ENCODE measurements around the gene ZNF827.

Gene ZNF827

DNA sequence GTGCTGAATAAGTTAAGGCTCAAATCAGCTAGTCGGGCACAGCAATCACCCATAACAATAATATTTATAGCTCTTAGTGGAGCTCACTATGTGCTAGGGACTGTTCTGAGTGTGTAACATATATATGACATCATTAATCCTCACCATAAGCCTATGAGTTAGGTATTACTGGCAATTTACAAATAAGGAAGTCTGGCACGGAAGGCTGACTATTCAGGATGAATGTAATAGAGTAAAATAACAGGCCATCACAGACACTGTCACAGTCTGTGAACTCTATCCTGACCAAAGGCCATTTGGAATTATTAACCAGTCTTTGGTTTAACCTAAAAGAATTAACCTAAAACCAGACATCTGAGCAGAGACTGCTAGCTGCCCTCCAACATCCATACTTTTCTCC, 139.4 kb downstream of the ZNF827 start:
- DNase-seq (ENCODE audit: low read depth): no peak

DNA sequence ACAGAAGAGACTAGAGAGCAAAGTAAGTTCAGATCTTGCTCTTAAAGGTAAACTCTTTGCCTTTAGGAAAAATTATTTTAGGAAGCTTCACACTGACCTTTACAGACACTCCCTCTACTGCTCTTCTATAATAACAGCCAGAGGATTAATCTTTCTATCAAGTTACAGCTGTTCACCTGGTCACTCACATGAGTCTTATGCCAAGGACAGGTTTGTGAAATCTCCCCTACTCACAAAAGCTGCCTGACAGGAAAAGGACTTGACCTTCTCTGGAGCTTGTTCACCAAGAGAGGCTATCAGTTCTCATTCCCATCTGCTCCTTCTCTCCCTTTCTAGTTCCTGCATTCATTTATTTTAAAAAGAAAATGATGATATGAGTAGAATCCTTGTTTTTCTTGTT, 141.3 kb downstream of the ZNF827 start:
- no peak for DNase-seq (ENCODE audit: low read depth)

DNA sequence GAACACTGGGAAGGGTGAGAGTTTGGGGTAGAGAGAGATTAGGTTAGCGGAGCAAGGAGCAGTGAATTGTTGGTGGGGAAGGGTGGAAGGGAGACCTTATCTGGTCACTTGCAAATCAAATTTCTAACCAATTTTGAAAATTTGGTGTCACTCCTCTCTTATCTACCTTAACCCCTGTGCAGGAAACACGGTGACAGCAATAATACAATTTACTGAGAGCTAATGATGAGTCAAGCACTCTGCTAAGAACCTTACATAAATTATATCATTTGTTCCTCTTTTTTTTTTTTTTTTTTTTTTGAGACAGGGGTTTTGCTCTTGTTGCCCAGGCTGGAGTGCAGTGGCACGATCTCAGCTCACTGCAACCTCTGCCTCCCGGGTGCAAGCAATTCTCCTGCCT, 142.3 kb downstream of the ZNF827 start:
- no peak for DNase-seq (ENCODE audit: low read depth)

DNA sequence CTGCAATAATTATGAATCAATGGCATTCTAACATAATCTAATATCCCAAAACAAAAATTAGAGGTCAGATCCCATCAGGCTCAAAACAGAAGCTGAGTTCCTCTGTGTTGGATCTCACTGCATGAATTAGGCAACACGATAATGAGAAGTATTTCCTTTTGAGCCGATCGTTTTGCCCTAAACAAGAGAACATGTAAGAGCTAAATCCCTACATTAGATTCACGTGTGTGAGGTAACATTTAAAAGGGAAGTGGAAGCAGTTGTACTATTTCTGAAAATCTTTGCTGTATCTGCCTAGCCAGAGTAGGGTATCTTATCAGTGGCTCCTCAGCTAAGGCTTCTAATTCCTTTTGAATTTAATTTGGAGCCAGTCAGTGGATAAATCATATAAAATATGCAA, 143.1 kb downstream of the ZNF827 start:
- DNase-seq (ENCODE audit: low read depth): no peak

DNA sequence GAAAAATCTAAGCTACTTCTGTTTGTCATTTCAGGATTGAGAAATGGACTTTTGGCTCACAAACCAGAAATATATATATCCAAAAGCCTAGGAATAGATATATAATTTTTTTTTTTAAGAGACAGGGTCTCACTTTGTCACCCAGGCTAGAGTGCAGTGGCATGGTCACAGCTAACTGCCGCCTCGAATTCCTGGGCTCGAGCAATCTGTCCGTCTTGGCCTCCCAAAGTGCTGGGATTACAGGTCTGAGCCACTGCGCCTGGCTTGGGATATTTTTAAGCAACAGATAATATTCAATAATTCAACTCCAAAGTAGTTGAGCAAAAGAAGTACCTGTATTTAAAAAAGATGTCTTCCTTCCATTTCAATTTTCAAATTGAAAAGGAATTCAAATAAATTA, 146.2 kb downstream of the ZNF827 start:
- no peak for DNase-seq (ENCODE audit: low read depth)

DNA sequence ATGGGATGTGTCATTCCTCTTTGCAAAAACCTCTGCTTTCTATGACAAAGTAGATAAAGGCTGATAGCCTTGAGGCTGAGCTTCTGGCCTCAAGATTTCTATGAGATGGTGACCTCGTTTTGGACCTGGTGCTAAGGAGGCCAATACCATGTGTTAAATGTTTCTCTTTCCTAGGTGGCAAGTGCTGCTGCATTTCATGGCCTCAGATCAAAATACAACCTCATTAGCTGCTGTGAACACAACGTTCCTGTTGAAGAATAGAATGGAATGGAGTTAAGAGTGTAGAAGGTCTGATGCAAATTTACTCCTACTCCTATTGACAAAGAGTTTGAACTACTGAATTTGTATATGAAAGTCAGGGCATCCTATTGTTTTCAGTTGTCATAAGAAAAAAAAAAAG, 146.6 kb downstream of the ZNF827 start:
- no peak for DNase-seq (ENCODE audit: low read depth)

DNA sequence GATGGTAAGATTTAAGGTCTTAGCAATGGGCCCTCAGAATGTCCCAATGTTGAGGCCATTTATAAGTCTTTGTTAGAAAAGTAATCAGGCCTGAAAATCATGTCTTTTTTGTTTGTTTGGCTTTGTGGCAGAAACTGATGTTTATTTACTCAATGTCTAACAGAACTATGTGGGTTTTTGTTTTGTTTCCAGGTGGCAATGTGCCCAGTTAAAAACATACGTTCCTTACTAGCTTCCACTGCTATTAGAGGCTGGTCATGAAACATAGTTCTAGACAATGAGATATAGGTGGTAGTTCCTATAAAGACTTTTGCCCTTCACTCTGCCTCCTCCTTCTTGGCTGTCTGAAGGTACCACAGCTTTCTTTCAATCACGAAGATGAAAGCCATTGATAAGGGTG, 149.9 kb downstream of the ZNF827 start:
- DNase-seq (ENCODE audit: low read depth): no peak

DNA sequence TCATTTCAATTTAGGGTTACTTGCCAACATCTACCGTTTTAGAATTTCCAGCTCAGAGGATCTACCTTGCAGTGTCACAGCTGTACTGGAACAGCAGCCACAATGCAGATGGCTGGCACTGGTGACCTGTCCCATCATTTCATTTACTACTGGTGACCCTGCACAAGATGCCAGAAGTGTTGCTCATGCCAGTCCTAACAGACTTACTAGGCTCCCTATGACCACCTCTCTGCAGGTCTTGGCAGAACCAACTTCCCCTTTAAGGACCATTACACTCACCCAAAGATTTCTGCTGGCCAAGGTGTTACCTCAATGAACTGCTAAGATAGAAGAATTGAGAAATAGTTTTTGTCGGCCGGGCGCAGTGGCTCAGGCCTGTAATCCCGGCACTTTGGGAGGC, 151.8 kb downstream of the ZNF827 start:
- DNase-seq (ENCODE audit: low read depth): no peak

DNA sequence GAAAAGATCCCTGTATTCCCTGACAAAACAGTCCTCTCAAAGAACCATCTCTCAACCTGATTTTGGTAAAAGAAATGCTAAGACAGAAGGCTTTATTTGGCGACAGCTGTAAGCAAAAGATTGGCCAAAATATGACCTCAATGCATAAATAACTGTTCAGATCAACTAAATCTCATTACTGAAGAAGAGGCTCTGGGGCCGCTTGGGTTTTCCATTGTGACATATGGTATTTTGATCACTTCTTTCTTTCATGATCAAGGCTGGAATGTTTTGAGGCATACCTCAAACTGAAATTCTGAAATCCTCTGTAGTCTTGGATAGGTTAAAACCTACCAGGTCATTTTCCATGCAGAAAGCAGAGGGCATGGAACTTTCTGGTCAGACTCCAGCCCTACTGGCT, 152.4 kb downstream of the ZNF827 start:
- no peak for DNase-seq (ENCODE audit: low read depth)

DNA sequence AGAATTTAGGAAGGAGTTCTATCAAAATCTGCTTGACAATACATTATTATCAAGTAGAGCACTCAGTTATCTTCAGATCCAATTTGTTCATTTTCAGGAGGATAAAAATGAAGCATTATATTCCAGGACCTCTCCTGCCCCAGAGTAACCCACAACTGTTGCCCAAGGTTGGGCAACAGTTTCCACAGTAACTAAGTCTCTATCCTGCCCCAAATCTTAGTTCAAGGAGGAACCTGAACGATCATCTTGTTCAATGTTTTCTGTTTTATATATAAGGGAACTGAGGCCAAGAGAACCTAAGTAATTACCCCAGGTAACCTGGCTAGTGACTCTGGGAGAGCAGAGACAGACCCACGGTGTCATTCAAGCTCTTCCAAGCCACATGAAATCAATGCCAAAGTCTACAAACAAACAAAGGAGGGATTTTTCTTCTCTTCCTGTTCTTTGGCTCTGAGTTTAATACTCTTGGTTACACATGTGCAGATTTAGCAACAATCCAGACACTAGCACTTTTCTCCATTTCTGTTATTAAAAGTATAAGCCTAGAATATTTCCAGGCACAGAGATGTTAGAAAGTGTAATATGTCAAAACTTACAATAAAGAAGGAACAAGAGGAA, 153.1 kb downstream of the ZNF827 start:
- no peak for DNase-seq (ENCODE audit: low read depth)

DNA sequence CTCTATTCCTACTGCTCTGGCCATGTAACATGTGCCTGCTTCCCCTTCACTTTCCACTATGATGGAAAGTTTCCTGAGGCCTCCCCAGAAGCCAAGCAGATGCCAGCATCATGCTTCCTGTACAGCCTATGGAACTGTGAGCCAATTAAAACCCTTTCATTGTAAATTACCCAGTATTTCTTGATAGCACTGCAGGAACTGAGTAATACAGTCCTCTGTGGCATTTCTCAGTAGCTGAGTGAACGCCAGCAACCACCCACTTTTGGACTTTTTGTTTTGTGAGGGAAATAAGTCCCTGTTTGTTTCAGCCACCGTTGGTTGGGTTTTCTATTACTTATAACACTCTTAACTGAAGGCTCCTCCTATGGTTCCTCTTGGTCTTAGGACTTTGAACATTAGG, 154.6 kb downstream of the ZNF827 start:
- no peak for DNase-seq (ENCODE audit: low read depth)

DNA sequence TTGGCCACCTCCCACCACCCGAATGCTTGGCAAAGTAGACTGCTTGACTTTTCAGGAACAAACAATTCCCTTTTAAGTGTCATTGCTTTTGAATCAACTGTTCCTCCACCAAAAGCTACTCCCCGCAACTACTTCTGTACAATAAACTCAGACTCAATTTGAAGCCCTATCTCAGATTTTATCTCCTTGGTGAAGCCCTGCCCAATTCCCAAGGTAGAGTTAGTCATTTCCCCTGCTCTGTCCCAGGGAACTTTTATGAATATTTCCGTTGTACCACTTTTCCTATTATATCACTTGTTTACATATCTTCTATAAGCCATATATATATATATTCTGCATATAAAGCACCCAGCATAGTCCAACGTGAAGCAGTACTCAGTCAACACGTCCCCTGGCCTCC, 155.9 kb downstream of the ZNF827 start:
- no peak for DNase-seq (ENCODE audit: low read depth)

DNA sequence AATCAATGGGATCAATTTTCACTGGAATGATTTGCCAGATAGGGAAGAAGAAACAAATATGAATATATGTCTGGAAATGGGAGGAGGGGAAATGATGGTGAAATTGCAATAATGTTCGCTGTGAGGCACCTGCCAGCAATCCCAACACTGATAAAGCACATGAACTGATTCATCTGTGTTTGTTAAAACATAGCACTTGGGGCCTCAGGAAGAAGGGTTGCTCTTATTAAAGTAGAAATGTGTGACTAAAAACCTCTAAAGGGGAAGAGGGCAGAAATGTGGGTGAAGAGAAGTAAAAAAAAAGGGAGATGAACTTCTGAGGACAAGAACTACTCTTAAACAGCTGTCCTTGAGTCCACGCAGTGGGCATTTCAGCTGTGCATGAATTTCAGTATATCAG, 157.3 kb downstream of the ZNF827 start:
- no peak for DNase-seq (ENCODE audit: low read depth)

DNA sequence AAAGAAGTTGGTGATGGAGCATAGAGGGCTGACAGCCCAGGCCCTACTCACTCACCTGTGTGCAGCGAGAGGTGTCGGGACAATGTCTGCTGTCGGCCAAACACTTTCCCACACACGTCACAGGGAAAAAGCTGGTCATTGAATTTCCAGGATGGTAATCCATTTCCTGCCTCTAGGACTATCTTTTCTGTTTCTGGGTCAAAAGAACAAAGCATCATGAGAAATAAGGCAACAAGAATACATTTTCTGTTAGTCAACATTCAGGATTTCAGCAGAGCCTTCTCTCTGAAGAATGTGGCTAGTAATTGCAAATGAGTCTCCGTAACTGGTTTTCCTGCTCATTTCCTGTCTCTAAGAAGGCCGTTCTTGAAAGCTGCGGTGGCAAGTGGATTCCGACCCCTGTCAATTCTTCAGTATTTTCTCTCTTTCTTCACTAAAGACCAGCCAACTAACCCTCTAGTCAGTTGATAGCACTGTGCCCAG, 159.3 kb downstream of the ZNF827 start:
- DNase-seq (ENCODE audit: low read depth): no peak

DNA sequence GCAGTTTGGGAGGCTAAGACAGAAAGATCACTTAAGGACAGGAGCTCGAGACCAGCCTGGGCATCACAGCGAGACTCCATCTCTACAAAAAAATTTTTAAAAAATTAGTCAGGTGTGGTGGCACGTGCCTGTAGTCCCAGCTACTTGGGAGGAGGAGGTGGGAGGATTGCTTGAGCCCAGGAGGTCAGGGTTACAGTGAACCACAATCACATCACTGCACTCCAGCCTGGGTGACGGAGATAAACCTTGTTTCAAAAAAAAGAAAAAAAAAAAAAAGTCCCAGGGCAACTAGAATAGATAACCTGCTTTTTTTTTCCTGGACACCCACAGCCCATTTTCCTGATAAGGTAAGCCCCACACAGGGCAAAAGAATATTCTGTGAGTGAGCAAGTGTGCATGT, 162.4 kb downstream of the ZNF827 start:
- no peak for DNase-seq (ENCODE audit: low read depth)

DNA sequence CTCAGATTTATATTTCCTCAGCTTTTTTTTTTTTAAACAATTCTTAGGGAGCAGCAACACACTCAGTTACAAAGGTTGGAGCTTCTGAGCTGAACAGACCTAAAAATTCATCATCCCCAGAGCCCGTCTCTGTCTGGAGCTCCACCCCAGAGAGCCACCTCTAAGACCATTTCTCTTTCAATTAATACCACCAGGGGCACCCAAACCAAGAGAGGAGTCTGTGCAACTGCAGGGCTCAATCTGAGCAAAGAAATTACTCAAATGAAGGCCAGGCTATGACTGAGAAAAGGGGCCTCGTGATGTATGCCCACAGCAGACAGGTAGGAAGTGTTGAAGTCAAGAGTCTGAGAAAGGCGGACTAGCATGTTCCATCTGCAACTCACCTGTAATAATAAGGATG, 163.2 kb downstream of the ZNF827 start:
- DNase-seq (ENCODE audit: low read depth): no peak

DNA sequence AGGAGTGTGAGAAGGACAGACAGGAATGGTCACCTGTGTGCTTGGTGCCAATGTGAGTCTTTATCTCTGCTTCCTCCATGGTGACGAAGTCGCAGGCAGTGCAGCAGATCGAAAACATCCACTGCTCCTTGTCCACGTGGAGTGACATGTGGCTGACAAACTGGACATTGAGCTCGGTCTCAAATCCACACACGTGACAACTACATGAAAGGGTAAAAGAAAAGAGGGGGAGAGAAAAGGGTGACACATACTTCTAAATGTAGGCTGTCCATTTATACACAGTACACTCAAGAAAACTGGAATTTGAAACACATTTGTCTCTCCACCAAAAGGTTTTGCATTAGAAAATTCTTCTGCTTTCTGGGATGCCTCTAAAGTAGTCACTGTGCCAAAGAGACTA, 164.2 kb downstream of the ZNF827 start:
- DNase-seq (ENCODE audit: low read depth): no peak

DNA sequence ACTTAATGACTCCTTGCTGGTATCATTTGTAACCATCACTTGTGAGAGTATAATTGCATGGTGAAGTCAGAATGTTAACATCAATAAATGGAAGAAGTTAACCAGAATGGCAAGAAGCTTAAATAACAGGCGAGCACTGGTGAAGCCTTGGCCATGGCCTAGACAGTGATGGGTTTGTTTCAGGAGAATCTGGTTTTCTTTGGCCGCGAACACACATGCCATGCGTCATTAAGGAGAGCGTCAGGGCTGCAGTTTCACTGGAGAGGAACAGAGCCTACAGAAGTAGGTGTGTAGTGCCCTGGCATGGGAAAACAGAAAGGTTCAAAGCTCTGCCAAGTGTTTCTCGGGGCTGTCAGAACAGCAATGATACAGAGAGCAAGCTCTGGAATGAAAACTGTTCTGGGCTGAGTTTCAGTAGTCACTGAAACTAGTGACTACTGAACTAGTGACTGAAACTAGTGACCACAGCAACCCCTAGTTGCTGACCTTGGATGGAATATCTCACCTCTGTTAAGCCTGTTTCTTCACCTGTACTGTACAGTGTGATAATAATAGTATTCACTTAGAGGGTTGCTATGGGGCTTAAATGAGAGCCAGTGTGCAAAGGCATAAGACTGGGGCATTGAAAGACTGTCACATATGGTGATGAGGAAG, 164.9 kb downstream of the ZNF827 start:
- no peak for DNase-seq (ENCODE audit: low read depth)

DNA sequence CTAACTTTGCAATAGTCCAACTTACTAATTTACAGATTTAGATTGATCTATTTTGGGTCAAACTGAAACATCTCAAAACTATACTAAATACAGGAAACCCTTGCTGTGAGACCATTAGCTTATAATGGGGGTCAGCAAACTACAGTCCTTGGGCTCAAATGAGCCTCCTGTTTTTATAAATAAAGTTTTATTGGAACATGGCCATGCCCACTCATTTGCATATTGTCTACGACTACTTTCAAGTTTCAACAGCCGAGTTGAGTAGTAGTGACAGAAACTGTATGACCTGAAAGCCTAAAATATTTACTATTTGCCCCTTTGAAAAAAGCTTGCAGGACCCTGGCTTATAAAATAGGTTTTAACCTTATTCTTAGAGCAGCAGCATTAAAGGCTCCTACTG, 166.3 kb downstream of the ZNF827 start:
- DNase-seq (ENCODE audit: low read depth): no peak

DNA sequence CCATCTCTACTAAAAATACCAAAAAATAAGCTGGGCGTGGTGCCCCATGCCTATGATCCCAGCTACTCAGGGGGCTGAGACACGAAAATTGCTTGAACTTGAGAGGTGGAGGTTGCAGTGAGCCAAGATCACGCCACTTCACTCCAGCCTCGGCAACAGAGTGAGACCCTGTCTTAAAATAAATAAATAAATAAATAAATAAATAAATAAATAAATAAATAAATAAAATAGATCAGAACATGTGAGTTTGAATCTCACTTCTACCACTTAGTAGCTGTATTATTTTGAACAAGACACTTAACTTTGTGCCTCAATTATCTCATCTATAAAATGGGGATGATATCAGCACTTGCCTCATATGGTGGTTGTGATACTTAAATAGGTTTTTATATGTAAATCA, 168.5 kb downstream of the ZNF827 start:
- no peak for DNase-seq (ENCODE audit: low read depth)

DNA sequence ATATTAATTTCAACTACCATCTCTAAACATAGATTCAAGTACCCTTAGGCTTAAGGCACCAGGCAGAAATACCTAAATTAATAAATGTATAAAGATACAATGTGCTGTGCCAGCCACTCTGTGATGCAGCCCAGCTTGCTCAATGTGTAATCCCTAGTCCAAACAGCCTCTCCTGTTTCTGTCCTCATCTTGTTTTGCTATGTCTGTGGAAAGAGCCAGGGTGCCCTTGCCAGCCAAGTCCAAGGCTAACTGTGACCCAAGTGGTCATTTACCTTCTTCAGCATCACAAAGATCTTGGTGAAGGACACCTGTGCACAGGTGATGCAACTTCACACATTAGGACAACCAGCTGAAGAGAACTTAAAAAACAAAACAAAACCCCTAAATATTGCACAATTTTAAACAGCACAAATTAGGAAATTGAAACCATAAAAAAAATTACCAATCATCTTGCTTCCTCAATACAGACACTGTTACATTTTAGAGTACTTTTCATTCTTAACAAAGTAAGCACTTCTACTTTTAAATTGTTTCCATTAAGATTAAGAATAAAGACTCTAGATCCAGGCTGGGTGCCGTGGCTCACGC, 169.1 kb downstream of the ZNF827 start:
- DNase-seq (ENCODE audit: low read depth): no peak

DNA sequence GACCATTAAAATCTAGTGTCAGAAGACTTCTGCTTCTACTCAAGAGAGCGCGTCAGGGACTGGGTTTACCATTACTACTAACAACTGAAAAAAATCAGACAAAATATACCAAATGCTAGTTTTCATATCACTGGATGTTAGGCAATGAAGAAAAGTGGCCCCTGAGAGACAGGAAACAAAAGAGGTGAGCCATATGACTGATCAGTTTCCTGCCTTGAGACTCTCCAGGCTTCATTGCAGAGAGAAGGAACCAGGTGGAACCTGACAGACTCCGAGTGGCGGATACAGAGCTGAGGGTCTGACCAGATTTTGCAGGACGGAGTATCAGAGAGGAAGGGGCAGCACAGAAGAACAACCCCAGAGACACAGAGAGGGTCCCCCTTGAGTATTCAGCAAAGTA, 172.3 kb downstream of the ZNF827 start:
- no peak for DNase-seq (ENCODE audit: low read depth)

DNA sequence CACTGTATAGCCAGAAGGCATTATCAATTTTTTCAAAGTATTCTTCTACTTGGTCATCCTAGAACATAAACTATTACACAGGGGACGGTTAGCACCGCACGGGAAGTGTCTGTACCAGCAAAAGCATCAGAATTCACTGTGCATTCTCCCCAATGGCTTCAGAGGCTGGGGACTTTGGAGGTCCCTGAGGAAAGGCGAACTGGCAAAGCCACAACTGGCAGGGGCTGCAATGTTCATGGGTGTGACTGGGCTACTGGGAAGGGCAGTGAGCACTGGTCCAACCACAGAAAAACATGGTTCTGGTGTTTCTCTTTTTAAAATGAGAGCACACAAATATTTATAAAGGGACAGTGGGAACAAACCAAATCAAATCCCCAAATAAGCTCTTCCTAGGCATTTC, 175.2 kb downstream of the ZNF827 start:
- no peak for DNase-seq (ENCODE audit: low read depth)

DNA sequence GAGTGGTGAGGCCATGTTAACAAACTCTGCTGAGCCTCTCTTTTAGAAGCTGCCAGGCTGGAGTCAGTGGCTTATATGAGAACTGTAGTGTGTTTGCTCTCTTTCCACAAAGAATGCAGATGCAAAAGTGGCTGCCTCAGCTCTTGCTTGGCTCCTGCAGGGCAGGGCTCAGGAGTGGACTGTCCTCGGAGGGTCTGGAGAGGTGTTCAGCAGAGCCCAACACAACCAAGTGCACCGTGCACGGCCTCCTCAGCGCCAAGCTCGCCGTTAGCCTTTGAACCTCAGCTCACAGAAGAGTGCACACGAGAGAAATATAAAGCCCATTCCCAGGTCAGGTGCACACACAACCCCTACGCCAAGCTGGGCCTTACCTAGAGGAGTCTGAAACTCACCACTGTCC, 175.9 kb downstream of the ZNF827 start:
- DNase-seq (ENCODE audit: low read depth): no peak
